ENCODE measurements around the gene CACNA1C.

DNA sequence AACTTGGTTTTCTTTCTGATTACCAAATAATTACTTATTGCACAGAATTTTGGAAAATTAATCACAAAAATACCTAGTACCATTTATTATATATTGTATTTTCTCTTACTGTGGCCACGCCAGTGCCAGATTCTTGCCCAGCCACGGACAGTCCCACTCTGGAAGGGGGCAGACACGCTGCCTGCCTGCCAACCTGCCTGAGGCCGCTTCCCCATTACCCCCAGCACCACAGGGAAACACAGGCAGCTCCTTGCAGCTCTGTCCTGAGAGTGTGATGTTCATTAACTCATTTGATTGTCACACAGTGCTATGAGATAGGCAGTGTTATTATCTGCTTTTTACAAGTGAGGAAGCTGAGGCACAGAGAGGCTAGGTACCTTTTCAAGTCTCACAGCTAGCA is 46.8 kb downstream of the CACNA1C start:
- TF ChIP-seq, protein P1, sequence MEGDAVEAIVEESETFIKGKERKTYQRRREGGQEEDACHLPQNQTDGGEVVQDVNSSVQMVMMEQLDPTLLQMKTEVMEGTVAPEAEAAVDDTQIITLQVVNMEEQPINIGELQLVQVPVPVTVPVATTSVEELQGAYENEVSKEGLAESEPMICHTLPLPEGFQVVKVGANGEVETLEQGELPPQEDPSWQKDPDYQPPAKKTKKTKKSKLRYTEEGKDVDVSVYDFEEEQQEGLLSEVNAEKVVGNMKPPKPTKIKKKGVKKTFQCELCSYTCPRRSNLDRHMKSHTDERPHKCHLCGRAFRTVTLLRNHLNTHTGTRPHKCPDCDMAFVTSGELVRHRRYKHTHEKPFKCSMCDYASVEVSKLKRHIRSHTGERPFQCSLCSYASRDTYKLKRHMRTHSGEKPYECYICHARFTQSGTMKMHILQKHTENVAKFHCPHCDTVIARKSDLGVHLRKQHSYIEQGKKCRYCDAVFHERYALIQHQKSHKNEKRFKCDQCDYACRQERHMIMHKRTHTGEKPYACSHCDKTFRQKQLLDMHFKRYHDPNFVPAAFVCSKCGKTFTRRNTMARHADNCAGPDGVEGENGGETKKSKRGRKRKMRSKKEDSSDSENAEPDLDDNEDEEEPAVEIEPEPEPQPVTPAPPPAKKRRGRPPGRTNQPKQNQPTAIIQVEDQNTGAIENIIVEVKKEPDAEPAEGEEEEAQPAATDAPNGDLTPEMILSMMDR (IDR thresholded peaks at IDR 0.05) = no peak
- TF ChIP-seq POLR2A (IDR thresholded peaks at IDR 0.05) (no peak), POLR2AphosphoS5 (IDR thresholded peaks at IDR 0.05) (no peak)
